ENCODE data around the gene FN3KRP.

GRCh38 chr17:82709024-82709675 lies 7.4 kb upstream of the FN3KRP start:
- no peak for TF ChIP-seq RARB (CRISPR knock-in tag; IDR thresholded peaks at IDR 0.05)
- no peak for TF ChIP-seq CSRNP3 (CRISPR knock-in tag; IDR thresholded peaks at IDR 0.05)
- no peak for TF ChIP-seq TCF4 (CRISPR knock-in tag; IDR thresholded peaks at IDR 0.05; ENCODE audit: borderline replicate concordance)
- TF ChIP-seq ZFP3 (CRISPR knock-in tag; IDR thresholded peaks at IDR 0.05): no peak
- no peak for TF ChIP-seq ZNF565 (CRISPR knock-in tag; conservative IDR thresholded peaks at IDR 0.05; ENCODE audit: low read depth)
- no peak for TF ChIP-seq ISL1 (CRISPR knock-in tag; IDR thresholded peaks at IDR 0.05)
- no peak for TF ChIP-seq PATZ1 (CRISPR knock-in tag; IDR thresholded peaks at IDR 0.05; ENCODE audit: borderline replicate concordance)
- TF ChIP-seq CREB5 (CRISPR knock-in tag; IDR thresholded peaks at IDR 0.05; ENCODE audit: low read depth): no peak
- TF ChIP-seq ESRRG (CRISPR knock-in tag; IDR thresholded peaks at IDR 0.05): no peak
- no peak for TF ChIP-seq ARNTL (CRISPR knock-in tag; IDR thresholded peaks at IDR 0.05; ENCODE audit: borderline replicate concordance, low read depth)
- no peak for TF ChIP-seq OSR1 (CRISPR knock-in tag; IDR thresholded peaks at IDR 0.05)
- TF ChIP-seq ZFP30 (CRISPR knock-in tag; IDR thresholded peaks at IDR 0.05): no peak
- TF ChIP-seq TSHZ2 (CRISPR knock-in tag; IDR thresholded peaks at IDR 0.05): no peak
- no peak for TF ChIP-seq ZC3H10 (CRISPR knock-in tag; IDR thresholded peaks at IDR 0.05)

Measured in SK-N-SH treated with all-trans-retinoic acid at 6 μM for 48 hours (cell line).